KOPT-K1 (cell line): Measurements from ENCODE around the gene DNAJC9.

Experiments
- H3K27ac ChIP-seq: fragments of 200-600 bp; sonication (generic); 2 replicates; pipeline ENCODE4 v1.5.1; 2016; ENCODE audit warnings: antibody characterized with exemption, mild to moderate bottlenecking, low read depth, low read length; ENCODE audit not compliant: poor library complexity, severe bottlenecking
- H3K36me3 ChIP-seq: fragments of 200-600 bp; sonication (generic); 2 replicates; pipeline ENCODE4 v1.5.1; 2017; ENCODE audit warnings: antibody characterized with exemption, mild to moderate bottlenecking, low read length, moderate library complexity; ENCODE audit not compliant: insufficient read depth
- H3K9me3 ChIP-seq: fragments of 200-600 bp; sonication (generic); 2 replicates; pipeline ENCODE4 v1.5.1; 2017; ENCODE audit warnings: antibody characterized with exemption, low read length, mild to moderate bottlenecking; ENCODE audit not compliant: insufficient read depth, poor library complexity, severe bottlenecking

DNAJC9 gene

GRCh38 chr10:73251683-73252444, 4.8 kb upstream of the DNAJC9 start:
- no peaks in the 10 kb centered on the region for H3K9me3 ChIP-seq
- peaks cover 38% of the 10 kb centered on the region for H3K36me3 ChIP-seq
- H3K27ac ChIP-seq, result peak overlapping the region; percentile 87

GRCh38 chr10:73248259-73248724, 1.2 kb upstream of the DNAJC9 start:
- Histone ChIP-seq H3K27ac (peak overlapping the region; percentile 93), H3K36me3 (peaks cover 65% of the 10 kb centered on the region), H3K9me3 (no peaks in the 10 kb centered on the region)

DNA sequence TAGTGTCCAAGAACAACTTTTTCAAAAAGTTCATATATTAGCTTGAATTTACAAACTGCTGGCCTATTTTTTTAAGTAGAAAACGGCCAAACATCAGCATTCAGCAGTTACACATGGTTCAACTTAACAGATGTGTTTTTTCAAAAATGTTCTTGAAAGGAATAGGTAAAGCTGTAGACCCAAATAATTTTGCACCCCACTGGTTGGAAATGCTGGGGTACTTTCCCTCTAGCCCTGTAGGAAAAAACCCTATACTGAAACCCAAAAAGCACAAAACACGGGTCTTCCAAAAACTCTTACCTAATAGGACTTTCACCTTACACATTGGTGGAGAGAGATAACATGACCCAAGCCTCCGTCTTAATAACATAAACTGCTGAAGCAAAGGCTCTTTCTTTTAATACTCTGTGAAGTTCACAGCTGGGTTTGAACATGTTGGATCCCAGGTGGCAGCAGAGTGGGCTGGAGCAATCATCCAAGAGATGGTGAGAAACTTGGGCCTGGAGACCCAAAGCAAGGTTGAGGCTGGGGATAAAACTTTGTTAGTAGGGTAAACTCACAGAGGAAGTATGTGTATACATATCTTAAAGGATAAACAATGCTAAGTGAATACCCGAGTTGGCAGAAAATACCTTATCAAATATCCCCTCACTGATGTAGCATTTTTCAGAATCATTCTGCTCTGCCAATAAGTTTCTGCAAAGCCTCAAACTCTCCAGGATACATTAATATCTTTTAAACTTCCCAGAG, 629 bp upstream of the DNAJC9 start:
- Histone ChIP-seq H3K36me3 (peaks cover 71% of the 10 kb centered on the region), H3K9me3 (no peaks in the 10 kb centered on the region), H3K27ac (peak overlapping the region; percentile 93)

DNA sequence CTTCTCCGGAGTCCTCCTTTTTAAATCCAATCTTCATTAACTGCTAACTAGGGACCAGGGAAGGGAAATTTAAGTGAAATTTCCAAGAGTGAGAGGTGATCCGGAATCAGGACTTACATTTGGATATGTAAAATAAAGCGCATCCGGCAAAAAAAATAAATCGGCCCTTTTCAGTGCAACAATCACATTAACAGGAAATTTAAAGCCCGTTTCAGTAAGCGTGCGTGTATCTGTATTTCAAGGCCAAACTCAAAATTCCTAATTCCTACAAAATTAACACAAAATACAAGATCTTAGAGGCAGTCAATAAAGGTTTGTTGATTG, 771 bp downstream of the DNAJC9 start:
- peaks cover 84% of the 10 kb centered on the region for H3K36me3 ChIP-seq
- H3K9me3 ChIP-seq, result no peaks in the 10 kb centered on the region
- H3K27ac ChIP-seq, result peak overlapping the region; percentile 93

DNA sequence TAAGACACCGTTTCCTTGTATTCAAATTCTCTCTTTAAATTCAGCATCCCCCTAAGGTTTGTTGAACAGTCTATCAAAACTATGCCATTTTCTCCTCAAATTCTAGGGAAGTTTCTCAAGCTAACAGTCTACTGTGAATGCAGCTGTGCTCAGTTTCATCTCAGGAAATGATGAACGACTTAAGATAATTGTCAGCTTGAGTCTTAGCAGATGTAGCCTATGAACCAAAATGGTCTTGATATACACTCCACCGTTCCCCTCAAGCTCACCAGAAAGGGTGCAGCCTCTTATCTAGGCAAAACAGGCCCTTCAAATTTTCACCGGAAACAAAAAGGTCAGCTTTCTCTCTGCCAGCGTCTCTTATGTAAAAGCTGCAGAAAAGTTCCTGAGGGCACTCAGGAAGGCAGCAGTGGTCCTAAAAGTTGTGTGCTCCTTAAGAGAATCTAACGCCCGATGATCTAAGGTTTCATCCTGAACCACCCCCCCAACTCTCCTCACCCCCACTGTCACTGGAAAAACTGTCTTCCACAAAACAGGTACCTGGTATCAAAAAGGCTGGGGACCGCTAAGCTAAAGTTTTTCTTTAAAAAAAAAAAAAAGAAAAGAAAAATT, 2.1 kb downstream of the DNAJC9 start:
- no peaks in the 10 kb centered on the region for H3K9me3 ChIP-seq
- H3K36me3 ChIP-seq, result peaks cover 84% of the 10 kb centered on the region
- H3K27ac ChIP-seq, result peak overlapping the region; percentile 93

- H3K27ac ChIP-seq, result no peak overlapping the region
- peaks cover 99% of the 10 kb centered on the region for H3K36me3 ChIP-seq
- no peaks in the 10 kb centered on the region for H3K9me3 ChIP-seq
Measured at GRCh38 chr10:73239908-73240307, 7.1 kb downstream of the DNAJC9 start.

DNA sequence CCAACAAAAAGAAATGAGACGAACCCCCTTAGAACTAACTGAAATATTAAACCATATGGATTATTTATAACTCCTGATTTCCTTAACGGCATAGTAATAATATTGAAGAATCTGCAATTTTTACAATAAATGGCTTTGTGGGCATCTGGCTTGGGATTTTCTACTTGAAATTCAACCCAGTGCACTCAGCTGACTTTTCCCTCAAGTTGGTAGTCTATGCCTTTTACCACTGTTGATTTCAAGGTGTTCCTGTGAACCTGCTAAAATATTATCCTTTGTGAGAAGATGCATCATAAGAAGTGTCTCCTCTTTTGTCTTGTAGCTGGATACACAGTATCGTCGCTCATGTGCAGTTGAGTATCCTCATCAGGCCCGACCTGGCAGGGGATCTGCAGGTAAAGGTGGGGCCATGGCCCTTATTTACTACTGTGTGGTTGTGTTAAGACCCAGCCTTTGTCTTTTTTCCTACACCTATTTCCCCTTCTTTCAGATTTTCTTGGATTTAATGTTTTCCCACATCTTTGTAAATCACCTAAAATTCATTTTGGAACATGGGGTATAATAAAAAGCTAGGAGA, 8.0 kb downstream of the DNAJC9 start:
- no peaks in the 10 kb centered on the region for H3K9me3 ChIP-seq
- H3K27ac ChIP-seq, result no peak overlapping the region
- H3K36me3 ChIP-seq, result peaks cover 99% of the 10 kb centered on the region

GRCh38 chr10:73234695-73235094, 12.4 kb downstream of the DNAJC9 start:
- Histone ChIP-seq H3K36me3 (peaks cover 96% of the 10 kb centered on the region), H3K27ac (no peak overlapping the region), H3K9me3 (no peaks in the 10 kb centered on the region)

- Histone ChIP-seq H3K27ac (no peak overlapping the region), H3K9me3 (no peaks in the 10 kb centered on the region), H3K36me3 (peaks cover 95% of the 10 kb centered on the region)
Measured at GRCh38 chr10:73233883-73234282, 13.2 kb downstream of the DNAJC9 start.

GRCh38 chr10:73232887-73233286, 14.2 kb downstream of the DNAJC9 start:
- Histone ChIP-seq H3K36me3 (peaks cover 90% of the 10 kb centered on the region), H3K9me3 (no peaks in the 10 kb centered on the region), H3K27ac (no peak overlapping the region)

- Histone ChIP-seq H3K9me3 (no peaks in the 10 kb centered on the region), H3K36me3 (peaks cover 58% of the 10 kb centered on the region), H3K27ac (no peak overlapping the region)
Measured at GRCh38 chr10:73229567-73229966, 17.5 kb downstream of the DNAJC9 start.

DNA sequence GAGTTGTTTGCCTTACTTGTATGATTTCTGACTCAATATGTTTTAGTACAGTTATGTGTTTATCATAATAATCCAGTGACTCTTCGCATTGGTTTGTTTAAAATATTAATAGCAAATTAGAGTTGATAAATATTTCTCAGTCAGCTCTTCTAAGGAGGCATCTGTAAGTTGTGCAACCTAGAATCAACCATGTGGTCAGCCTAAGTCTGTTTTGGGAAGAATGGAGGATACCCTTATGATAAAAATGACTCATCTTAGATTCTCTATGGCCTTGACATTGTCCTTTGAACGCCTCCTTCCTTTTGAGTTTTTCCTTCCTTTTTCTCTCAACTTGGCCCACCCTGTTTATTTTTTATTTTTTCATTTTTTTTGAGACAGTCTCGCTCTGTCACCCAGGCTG, 18.8 kb downstream of the DNAJC9 start:
- no peak overlapping the region for H3K27ac ChIP-seq
- H3K9me3 ChIP-seq, result no peaks in the 10 kb centered on the region
- H3K36me3 ChIP-seq, result peaks cover 45% of the 10 kb centered on the region

- H3K27ac ChIP-seq, result no peak overlapping the region
- H3K9me3 ChIP-seq, result no peaks in the 10 kb centered on the region
- peaks cover 29% of the 10 kb centered on the region for H3K36me3 ChIP-seq
Measured at GRCh38 chr10:73226663-73227062, 20.4 kb downstream of the DNAJC9 start.

DNA sequence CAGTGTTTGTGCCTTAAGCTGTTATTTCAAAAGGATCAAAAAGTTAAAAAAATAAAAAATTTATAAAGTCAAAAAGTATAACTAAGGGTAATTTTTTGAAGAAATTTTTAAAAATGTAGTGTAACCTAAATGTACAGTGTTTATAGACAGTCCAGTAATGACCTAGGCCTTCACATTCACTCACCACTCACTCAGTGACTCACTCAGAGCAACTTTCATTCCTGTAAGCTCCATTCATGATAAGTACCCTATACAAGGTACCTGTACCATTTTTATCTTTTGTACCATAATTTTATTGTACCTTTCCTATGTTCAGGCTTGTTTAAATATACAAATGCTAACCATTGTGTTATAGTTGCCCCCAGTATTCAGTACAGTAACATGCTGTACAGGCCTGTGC, 21.5 kb downstream of the DNAJC9 start:
- Histone ChIP-seq H3K27ac (no peak overlapping the region), H3K36me3 (peaks cover 18% of the 10 kb centered on the region), H3K9me3 (no peaks in the 10 kb centered on the region)

DNA sequence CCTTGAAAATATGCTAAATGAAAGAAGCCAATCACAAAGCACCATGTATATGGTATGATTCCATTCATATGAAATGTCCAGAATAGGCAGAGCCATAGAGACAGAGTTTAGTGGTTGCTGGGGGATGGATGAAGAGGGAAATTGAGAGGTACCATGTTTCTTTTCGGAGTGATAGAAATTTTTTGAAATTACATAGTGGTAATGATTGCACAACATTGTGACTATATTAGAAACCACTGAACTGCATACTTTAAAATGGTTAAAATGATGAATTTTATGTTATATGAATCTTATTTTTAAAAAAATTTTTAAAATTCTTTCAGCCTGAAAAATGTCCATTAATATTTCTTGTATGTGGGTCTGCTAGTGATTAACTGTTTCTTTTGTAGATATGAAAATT, 26.1 kb downstream of the DNAJC9 start:
- Histone ChIP-seq H3K27ac (no peak overlapping the region), H3K9me3 (no peaks in the 10 kb centered on the region), H3K36me3 (peaks cover 16% of the 10 kb centered on the region)
